Measurements from ENCODE around the gene NUDT14. TPM values are rescaled to one million over a fixed set of nuclear protein-coding genes. Genes with fewer than 3 reads are reported as not detected.

The NUDT14 gene
- total RNA-seq, 1 donor from 2014 or later: 37.4 TPM

- H3K27me3 Mint-ChIP-seq (ENCODE audit: low read depth): no peaks in the 10 kb centered on the region
- no peak overlapping the region for H3K4me3 Mint-ChIP-seq (ENCODE audit: unreplicated experiment)
- H3K36me3 Mint-ChIP-seq (ENCODE audit: low read depth): peaks cover 5% of the 10 kb centered on the region
- H3K4me1 Mint-ChIP-seq (ENCODE audit: low read depth): no peaks in the 10 kb centered on the region
- TF ChIP-seq CTCF (IDR thresholded peaks at IDR 0.05): no peak
- no peaks in the 10 kb centered on the region for H3K9me3 Mint-ChIP-seq (ENCODE audit: low read depth)
- no peak overlapping the region for H3K27ac Mint-ChIP-seq (ENCODE audit: unreplicated experiment)
- peak; percentile 89 for DNase-seq (ENCODE audit: low spot score)
Measured at GRCh38 chr14:105151838-105152793, 29.0 kb downstream of the NUDT14 start.

GRCh38 chr14:105151084-105151837 is 29.9 kb downstream of the NUDT14 start:
- no peaks in the 10 kb centered on the region for H3K4me1 Mint-ChIP-seq (ENCODE audit: low read depth)
- peaks cover 6% of the 10 kb centered on the region for H3K36me3 Mint-ChIP-seq (ENCODE audit: low read depth)

GRCh38 chr14:105150368-105151083 is 30.6 kb downstream of the NUDT14 start:
- Mint-ChIP-seq H3K9me3 (ENCODE audit: low read depth) (no peaks in the 10 kb centered on the region), H3K4me1 (ENCODE audit: low read depth) (no peaks in the 10 kb centered on the region), H3K36me3 (ENCODE audit: low read depth) (peaks cover 6% of the 10 kb centered on the region), H3K27me3 (ENCODE audit: low read depth) (no peaks in the 10 kb centered on the region), H3K27ac (ENCODE audit: unreplicated experiment) (no peak overlapping the region), H3K4me3 (ENCODE audit: unreplicated experiment) (no peak overlapping the region)
- DNase-seq (ENCODE audit: low spot score): peak; percentile 92
- no peak for TF ChIP-seq CTCF (IDR thresholded peaks at IDR 0.05)

More at GRCh38 chr14:105151084-105151837, 29.9 kb downstream of the NUDT14 start:
- no peak for TF ChIP-seq CTCF (IDR thresholded peaks at IDR 0.05)
- no peaks in the 10 kb centered on the region for H3K27me3 Mint-ChIP-seq (ENCODE audit: low read depth)
- H3K27ac Mint-ChIP-seq (ENCODE audit: unreplicated experiment): no peak overlapping the region
- no peaks in the 10 kb centered on the region for H3K9me3 Mint-ChIP-seq (ENCODE audit: low read depth)
- H3K4me3 Mint-ChIP-seq (ENCODE audit: unreplicated experiment): no peak overlapping the region
- DNase-seq (ENCODE audit: low spot score): peak; percentile 81

- Mint-ChIP-seq H3K27me3 (ENCODE audit: low read depth) (no peaks in the 10 kb centered on the region), H3K4me1 (ENCODE audit: low read depth) (no peaks in the 10 kb centered on the region), H3K27ac (ENCODE audit: unreplicated experiment) (no peak overlapping the region), H3K9me3 (ENCODE audit: low read depth) (no peaks in the 10 kb centered on the region), H3K4me3 (ENCODE audit: unreplicated experiment) (no peak overlapping the region), H3K36me3 (ENCODE audit: low read depth) (peaks cover 4% of the 10 kb centered on the region)
- no peak for TF ChIP-seq CTCF (IDR thresholded peaks at IDR 0.05)
- DNase-seq (ENCODE audit: low spot score): no peak
Measured at GRCh38 chr14:105150026-105150367, 31.1 kb downstream of the NUDT14 start.

Measured in chondrocyte (in vitro differentiated cells).